Caki2 (cell line): Measurements from ENCODE around the gene KCNJ12. TPM values are rescaled to one million over a fixed set of nuclear protein-coding genes. Genes with fewer than 3 reads are reported as not detected.

Experiments
- DNase-seq: peaks from one replicate; pipeline ENCODE4 v3.0.0-alpha.2; 2015; ENCODE audit warnings: low read depth
- in situ Hi-C: cut with HindIII; loops from 2 replicates; pipeline ENCODE4 v1.10.0; 2016; ENCODE audit warnings: low sequenced_read_pairs, low pct_unique_long_range_greater_than_20kb, mixed read lengths
- total RNA-seq: library from RNA; depleted of rRNA; stranded (reverse); fragments of >200 nt; shearing (Covaris generic); gene quantifications from 2 replicates; pipeline ENCODE4 v1.2.3, GENCODE V29; 2014; ENCODE audit warnings: low replicate concordance

KCNJ12 gene
- total RNA-seq, 1 experiment from 2014 or later, result 0.07 TPM

DNA sequence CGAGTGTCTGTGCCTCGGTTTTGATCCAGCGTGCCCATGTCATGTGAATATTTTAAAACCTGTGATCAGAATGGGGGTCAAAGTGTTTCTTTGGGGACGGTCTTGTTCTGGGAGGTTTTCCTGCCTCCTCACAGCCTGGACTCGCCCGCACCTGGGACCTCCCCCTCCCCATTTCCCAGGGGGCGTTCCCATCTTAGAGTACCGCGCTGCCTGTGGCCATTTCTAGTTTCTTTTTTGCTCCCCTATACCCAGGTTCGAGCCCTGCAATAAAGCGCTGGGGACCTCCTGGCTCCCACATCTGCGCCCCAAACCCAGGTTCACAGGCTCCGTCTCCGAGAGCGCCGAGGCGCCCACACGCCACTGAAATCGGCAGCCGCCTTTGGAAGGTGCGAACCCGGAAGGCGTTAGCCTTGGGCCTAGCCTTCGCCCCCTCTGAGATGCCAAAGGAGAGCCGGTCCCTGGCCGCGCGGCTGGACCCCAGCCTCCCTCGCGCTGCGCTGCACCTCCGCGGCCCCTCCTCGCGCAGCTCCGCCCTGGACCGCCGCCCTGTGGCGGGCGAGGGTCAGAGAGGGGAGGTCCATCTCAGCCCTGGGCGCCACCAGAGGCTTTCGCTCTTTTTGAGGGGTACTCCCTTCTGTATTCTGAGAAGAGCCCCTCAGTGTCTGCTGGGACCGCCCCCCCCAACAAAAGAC lies 1.7 kb downstream of the KCNJ12 start:
- in situ Hi-C loops, result no loop called here
- DNase-seq, result no peak

DNA sequence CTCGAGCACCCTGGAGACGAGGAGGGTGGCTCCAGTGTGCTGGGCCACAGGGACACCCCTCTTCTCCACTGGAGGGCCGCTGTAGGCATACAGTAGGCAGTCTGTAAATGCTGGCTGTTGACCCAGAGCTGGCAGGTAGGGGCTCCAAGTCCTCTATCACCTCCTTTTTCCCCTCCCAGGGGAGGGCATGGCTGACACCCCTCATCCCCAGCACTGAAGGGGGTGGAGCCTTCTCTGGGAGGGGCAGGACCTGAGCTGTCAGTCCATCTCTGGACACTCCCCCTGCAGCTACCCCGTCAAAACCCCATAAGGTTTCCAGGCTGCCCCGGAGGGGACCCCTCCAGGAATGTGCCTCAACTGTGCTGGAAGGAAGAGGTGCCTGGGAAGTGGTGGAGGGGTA lies 2.4 kb downstream of the KCNJ12 start:
- in situ Hi-C loops, result no loop called here
- DNase-seq, result no peak

DNA sequence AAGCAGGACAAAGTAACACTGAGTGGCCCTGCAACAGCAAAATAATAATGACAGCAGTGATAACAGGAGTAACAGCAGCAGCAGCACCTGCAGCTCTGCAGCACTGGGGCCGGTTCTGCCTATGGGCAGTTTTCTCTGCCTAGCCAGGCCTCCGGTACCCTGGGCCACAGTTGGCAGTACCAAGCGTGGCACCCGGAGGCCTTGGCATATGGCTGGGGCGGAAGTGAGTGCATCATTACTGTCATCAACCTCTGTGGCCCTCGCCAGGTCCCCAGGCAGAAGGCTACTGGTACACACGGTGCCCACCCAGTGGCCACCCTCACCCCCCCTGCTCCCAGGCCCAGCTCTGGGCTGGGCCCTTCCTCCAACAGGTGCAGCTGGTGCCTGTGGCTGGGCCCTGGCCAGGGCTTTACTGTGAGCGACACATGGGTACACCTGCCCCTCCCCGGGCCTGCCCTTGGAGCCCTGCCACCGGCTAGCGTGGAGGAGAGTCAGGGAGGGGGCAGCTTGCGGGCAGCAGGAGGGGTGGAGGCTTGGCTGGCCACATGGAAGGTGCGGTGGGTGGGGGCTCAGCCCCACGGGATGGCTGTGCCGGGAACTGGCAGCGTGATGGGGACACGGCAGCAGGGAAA lies 3.0 kb downstream of the KCNJ12 start:
- DNase-seq, result no peak
- in situ Hi-C loops, result no loop called here

DNA sequence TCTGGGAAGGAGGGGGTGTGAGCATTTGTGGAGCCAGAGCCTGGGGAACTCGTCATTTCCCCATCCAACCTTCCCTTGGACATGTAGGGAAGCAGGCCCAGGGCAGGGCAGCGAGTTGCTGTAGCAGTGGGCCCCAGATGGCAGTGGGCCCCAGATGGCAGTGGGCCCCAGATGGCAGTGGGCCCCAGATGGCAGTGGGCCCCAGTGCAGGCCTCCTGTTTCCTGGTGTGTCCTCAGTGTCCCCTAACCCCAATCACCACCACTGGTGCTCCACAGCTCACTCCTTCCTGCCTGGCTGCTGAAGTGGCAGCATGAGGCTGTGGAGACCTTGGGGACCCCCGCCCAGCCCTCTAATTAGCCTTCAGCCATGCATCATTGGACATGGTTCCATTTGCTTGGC lies 4.5 kb downstream of the KCNJ12 start:
- no peak for DNase-seq
- in situ Hi-C loops, result no loop called here

DNA sequence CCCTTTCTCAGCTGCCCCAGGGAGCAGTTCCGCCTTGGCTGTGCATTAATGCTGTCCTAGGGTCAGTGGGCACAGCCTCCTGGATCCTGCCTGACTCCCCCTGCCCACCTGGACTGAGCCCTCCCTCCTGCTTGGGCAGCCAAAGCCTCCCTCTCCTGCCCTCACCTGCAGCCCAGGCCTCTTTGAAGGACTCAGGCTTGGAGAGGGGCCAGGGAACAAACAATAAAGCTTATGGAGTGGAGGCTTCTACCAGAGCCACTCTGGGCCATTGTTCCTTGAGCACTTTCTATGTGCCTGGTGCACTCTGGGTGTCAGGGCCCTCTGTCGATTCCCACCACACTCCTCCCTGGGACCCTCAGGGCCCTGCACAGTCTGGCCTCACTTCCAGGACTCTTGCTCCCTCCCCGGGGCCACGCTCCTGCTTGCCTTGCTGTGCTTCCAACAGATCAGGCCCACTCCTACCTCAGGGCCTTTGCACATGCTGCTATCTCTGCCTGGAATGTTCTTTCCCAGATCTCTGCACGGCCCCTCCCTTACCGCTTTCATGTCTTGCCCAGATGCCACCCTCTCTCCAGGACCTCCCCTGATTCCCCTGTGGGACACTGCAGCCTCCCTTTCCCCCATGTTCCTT lies 5.0 kb downstream of the KCNJ12 start:
- DNase-seq, result no peak
- in situ Hi-C loops, result no loop called here

DNA sequence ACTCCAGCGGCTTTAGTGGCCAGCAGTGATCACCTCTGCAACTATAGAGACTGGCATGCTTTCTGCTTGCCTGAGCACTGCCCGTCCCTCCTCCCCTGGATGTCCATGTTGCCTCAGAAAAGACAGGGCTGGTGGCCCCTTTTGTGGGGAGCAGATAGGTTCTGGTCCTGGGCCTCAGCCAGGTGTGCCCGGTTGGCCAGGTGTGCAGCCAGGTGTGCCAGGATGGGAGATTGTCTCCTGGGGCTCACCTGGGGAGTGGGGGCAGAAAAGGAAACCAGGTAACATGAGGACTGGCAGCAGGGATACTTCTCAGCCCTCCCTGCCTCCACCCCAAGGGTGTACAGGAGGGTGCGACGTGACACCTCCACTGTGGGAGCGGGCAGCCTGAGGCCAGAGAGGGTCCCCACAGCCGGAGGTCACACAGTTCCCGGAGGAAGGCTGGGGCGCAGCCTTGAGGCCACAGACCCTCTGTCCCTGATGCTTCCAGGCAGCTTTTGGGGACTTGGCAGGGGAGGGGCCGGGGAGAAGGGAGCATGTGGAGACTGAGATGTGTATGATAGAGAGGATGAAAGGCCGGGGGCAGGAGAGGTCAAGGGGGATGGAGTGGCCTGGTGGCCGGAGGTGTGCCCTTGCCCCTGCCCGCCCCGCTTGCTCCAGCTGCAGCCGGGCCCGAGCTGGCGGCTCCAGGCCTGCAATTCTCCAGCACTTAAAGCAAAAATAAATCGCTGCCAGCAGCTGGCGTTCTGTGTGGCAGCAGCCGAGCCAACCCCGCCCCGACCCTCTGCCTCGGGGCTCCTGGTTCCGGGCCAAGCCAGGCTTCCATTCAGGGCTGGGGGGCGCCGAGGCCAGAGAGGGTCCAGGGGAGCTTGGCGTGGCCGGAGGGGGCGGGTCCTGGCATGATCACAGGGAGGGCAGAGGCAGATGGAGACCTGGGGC lies 6.7 kb downstream of the KCNJ12 start:
- in situ Hi-C loops, result no loop called here
- DNase-seq, result no peak

DNA sequence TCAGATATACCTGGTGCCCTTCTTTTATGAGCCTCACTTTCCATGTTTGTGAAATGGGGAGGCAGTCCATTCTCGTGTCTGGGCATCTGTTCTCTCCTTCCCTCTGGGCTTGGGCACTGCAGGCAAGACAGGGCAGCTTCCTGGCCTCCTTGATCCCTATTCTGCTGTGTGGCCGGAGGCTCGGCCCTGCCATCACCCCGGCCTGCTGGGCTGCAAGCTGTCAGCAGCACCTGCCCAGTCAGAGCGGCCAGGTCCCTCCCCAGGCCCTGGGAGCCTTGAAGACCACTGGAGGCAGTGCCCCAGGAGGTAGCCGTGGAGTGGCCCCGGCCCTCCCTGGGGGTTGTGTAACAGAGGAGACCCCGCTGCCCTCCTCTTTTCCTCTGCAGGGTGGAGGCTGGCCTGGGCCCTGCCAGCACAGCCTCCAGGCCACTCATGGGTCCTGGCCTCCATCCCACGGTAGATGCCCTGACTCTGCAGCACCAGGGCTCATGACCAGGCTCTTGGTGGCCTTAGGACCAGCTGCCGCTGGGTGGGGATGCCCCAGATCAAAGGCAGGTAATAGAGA lies 9.2 kb downstream of the KCNJ12 start:
- in situ Hi-C loops, result no loop called here
- no peak for DNase-seq

DNA sequence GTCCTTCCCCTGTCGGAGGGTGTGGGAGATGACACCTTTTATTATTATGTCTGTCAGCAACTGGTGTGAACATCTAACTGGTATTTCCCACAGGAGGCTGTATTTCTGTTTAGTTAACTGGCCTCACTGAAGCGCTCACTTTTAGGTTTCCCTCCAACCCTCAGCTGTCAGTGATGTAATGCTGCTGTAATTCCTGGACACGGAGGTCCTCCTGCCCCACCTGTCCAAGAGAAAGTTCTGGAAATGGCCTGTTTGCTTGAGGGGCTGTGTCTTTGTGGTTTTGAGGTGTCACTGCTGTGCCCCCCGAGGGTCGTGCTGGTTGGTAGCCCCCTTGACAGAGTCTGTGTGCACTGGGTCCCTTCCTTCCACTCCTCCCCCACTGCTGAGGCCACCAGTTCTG lies 11.5 kb downstream of the KCNJ12 start:
- DNase-seq, result no peak
- in situ Hi-C loops, result no loop called here

DNA sequence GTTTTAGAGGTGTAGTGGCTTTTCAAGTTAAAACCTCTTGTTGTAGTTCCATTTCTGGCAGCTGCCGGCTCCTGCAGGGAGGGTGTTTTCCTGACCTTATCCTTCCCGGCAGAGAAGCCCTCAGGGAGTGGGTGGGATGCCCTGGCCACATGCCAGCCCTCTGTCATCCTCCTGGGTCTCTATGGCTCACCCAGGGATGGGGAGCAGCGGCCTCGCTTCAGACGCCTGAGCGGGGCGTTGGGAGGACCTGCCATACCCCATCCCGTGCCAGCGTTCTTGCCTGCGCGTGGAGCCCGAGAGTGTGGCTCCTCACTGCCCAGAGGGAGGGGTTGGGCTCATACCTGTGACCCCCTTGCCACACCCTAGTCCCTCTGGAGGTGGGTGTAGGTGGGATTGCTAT lies 11.9 kb downstream of the KCNJ12 start:
- DNase-seq, result no peak
- in situ Hi-C loops, result no loop called here

DNA sequence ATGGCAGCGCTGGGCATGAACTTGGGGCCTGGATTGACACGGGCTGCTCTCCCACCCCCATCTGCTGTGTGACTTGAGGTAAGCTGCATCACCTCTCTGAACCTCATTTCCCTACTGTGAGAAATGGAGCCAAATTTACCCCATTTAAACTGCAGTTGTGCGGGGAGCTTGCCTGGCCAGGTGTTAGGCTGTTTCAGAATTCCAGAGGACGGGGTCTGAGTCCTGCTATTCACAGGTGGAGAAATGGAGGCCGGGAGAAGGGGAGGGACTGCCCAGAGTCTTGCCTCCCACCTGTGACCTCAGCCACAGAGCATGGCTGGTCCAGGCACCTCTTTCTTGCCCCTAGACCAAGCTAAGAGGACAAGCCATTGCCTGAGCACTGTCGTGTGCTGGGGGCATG lies 12.8 kb downstream of the KCNJ12 start:
- in situ Hi-C loops, result no loop called here
- no peak for DNase-seq

DNA sequence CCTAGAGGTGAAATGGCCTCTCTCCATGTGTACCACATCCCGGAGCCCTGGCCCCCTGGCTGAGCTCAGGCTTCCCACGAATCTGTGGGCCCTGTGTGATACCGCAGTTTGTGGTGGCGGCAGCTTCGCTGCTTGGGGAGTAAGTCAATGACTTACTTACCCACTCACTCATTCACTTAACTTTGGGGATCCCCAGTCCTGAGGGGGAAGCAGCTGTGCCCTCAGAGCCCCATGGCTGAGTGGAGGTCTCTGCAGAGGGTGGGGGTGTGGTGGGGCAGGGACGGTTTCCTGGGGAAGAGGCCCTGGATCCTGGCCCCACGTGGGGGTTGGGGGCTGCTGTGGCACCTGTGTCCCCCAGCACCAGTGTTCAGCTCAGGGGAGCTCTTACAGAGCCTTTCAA lies 13.2 kb downstream of the KCNJ12 start:
- in situ Hi-C loops, result no loop called here
- no peak for DNase-seq

DNA sequence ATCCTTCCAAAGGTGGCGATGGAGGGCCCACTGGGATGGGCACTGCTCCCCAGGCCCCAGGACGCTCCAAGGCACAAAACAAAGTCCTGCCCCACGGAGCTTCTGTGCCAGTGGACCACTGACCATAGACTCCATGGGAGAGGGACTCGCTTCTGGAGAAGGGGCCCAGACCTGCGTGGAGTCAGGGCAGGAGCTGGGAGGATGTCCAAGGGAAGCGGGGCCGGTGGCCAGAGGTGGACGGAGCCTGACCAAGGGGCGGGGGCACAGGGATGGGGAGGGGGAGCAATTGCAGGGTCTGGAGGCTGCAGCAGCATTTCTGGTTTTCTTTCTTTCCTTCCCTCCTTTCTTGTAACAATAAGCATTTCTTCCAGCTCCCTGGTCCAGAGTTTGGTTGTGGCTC lies 14.1 kb downstream of the KCNJ12 start:
- in situ Hi-C loops, result no loop called here
- DNase-seq, result no peak

DNA sequence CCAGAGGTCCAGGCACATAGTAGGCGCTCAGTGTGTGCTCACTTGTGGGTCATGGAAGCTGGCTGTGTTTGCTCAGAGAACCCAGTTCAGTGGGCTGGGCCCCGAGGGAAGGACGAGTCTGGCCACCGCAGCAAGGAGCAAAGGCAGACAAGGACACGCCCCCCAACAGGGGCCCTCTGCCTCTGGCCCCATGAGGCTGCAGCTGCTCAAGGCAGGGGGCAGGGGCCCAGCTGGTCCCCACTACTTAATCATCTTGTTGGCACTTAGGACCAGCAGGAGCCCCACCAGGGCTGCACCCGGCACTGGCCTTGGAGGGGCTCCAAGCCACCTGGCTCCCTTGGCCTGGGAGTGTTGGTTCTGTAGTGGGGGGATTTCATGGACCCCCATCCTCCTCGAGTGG lies 16.1 kb downstream of the KCNJ12 start:
- in situ Hi-C loops, result no loop called here
- DNase-seq, result no peak

DNA sequence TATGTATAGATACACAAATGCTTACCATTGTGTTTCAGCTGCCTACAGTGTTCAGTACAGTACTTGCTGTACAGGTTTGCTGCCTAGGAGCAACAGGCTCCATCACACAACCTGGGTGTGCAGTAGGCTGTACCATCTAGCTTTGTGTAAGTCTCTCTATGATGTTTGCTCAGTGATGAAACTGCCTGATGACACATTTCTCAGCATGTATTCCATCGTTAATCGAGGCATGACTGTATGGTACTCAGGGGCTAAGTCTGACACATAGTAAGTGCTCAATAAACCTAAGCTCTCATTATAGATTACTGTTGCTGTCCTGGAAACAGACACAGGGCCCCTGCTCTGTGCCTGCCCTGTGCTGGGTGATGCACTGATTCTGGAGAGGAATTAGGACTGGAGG lies 18.1 kb downstream of the KCNJ12 start:
- DNase-seq, result no peak
- in situ Hi-C loops, result no loop called here

DNA sequence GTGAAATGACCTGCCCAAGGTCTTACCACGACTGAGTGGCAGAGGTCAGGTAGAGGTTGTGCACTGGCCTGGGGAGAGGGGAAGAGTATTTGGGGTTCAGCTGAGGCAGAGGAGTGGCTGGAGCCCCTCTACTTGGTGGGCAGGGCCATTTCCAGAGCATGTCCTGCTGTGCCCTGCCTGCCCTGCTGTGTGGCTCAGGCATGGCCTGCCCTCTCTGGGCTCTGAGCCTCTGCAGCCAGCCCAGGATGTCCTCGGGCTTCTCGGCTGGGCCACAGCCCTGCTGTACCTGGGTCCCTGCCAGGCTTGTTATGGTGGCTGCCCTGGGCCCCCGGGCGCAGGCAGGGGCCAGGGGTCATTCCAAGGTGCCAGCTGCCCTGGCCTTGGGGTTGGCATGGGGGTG lies 19.6 kb downstream of the KCNJ12 start:
- DNase-seq, result no peak
- in situ Hi-C loops, result no loop called here

DNA sequence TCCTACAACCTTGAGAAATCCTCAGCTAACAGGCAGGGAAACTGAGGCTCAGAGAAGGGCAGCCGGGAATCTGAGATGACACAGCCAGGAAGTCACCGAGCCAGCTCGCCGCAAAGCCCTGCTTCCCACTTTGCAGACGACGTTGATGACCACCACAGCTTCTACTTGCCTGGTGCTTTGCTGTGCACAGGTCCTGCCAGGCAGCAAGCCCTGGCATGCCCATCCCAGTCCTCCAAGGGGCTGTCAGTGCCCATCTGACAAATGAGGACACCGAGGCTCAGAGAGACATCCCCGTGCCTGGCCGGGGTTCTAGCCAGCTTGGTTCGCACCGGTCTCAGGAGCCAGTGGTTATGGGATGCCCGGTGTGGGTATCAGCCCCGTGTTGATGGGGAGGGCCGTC lies 20.1 kb downstream of the KCNJ12 start:
- in situ Hi-C loops, result no loop called here
- no peak for DNase-seq

DNA sequence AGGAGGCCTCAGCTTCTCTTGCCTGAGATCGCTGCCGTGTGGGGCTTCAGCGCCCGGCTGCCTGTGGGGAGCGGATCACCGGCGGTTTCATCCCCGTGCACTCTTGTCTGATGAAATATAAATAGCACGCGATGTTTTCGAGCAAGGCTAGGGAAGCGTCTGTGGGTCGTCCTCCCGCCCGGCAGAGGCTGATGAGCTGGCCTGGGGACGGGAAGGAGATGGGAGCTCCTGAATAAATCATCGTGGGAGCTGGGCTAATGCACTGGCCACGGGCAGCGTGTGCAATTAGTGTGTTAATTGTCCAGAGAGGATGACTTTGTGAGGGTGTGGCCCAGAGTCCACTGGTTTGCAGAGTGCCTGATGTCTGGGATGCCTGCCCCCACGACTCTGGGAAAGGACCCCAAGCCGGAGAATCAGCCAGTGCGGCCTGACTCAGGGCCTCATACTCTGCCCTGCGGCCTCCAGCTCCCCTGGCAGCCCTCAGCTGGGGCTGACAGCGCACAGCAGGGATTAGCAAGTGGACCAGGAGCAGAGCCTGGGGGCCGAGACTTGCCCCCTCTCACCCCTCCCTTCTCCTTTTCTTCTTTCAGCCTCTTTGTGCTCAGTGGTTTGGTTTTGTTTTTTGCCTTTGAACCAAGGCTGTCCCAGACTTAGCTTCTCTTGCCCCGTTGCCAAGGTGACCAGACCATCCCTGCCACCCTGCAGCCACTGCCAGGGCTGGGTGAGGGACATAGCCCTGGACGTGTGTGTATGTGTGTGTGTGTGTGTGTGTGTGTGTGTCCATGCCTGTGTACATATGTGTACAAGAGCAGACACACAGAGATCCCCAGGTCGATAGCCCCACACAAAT lies 21.4 kb downstream of the KCNJ12 start:
- DNase-seq, result no peak
- in situ Hi-C loops, result no loop called here
